Endothelial cell of umbilical vein (primary cell): ENCODE measurements around the gene NAAA. TPM values are rescaled to one million over a fixed set of nuclear protein-coding genes. Genes with fewer than 3 reads are reported as not detected.

Experiments used
- BruUV-seq: library from RNA; stranded (reverse); fragments of 400-500 nt; replicated peaks from 2 replicates; lab custom pipeline; 2021; lab: Mats Ljungman, UMichigan
- CTCF ChIA-PET: fragments of 300-600, 350-600 bp; sonication (Branson Sonifier 250); formaldehyde crosslinking; loops from one replicate; lab custom pipeline; 2021; ENCODE audit warnings: antibody characterized with exemption, inconsistent platforms; lab: Charles Lee
- POLR2A ChIA-PET: fragments of 300-600, 350-600 bp; sonication (Branson Sonifier 250); formaldehyde crosslinking; loops from one replicate; lab custom pipeline; 2021; ENCODE audit warnings: antibody characterized with exemption, inconsistent platforms; lab: Charles Lee
- DNase-seq: peaks from one replicate; pipeline ENCODE4 v3.0.0-alpha.2; 2011; ENCODE audit warnings: low read depth, low spot score
- FAIRE-seq: peaks from 2 replicates; lab custom pipeline; 2011; peaks lifted over from hg19 to GRCh38; lab: Jason Lieb, UNC
- H2AFZ ChIP-seq: 2 replicates; pipeline ENCODE4 v1.6.0; 2012; ENCODE audit warnings: low read depth, low read length, control low read depth, inconsistent platforms
- H3K27ac ChIP-seq: 2 replicates; pipeline ENCODE4 v1.5.1; 2011; ENCODE audit warnings: low read depth, mild to moderate bottlenecking, control low read depth, low read length, moderate library complexity; ENCODE audit not compliant: insufficient read depth
- H3K27me3 ChIP-seq, 2 experiments: 2 replicates each; pipeline versions ENCODE4 v1.6.0 to v1.6.1; 2011; ENCODE audit warnings: low read length in 2 of 2, mixed read lengths in 1 of 2; ENCODE audit not compliant: control insufficient read depth in 2 of 2, insufficient read depth in 2 of 2
- H3K36me3 ChIP-seq, 2 experiments: 2 replicates in 1 of 2; 3 replicates in 1 of 2; pipeline ENCODE4 v1.5.1; 2011; ENCODE audit warnings: low read length in 2 of 2, mild to moderate bottlenecking in 1 of 2, moderate library complexity in 1 of 2; ENCODE audit not compliant: control insufficient read depth in 2 of 2, insufficient read depth in 2 of 2; ENCODE audit errors: extremely low read depth in 1 of 2
- H3K4me1 ChIP-seq: 3 replicates; pipeline ENCODE4 v1.5.1; 2011; ENCODE audit warnings: mild to moderate bottlenecking, low read length; ENCODE audit not compliant: control insufficient read depth, insufficient read depth; ENCODE audit errors: extremely low read depth
- H3K4me2 ChIP-seq: 2 replicates; pipeline ENCODE4 v1.6.1; 2011; ENCODE audit warnings: low read length, control low read depth, mixed read lengths; ENCODE audit not compliant: insufficient read depth
- H3K4me3 ChIP-seq, 3 experiments: fragments of 200-600 bp in 1 of 3; sonication (generic), shearing (Covaris generic) in 1 of 3; replicated peaks in 1 of 3; 2 replicates each; pipeline ENCODE4 v1.5.1; 2011 to 2016; ENCODE audit warnings: control low read depth in 3 of 3, low read length in 3 of 3, mild to moderate bottlenecking in 2 of 3, inconsistent platforms in 1 of 3, low read depth in 1 of 3, moderate library complexity in 1 of 3; ENCODE audit not compliant: insufficient read depth in 1 of 3
- H3K79me2 ChIP-seq: 2 replicates; pipeline ENCODE4 v1.6.0; 2012; ENCODE audit warnings: low read length, inconsistent platforms; ENCODE audit not compliant: control insufficient read depth, insufficient read depth
- H3K9ac ChIP-seq: replicated peaks from 2 replicates; pipeline ENCODE3; 2011; ENCODE audit warnings: low read length, control low read depth; ENCODE audit not compliant: insufficient read depth; ENCODE audit errors: extremely low read depth
- H3K9me1 ChIP-seq: replicated peaks from 3 replicates; pipeline ENCODE4 v1.6.0; 2011; ENCODE audit warnings: mild to moderate bottlenecking, low read length; ENCODE audit not compliant: control insufficient read depth, insufficient read depth; ENCODE audit errors: extremely low read depth
- H3K9me3 ChIP-seq: replicated peaks from 2 replicates; pipeline ENCODE4 v1.5.1; 2012; ENCODE audit warnings: low read length, inconsistent platforms; ENCODE audit not compliant: control insufficient read depth, insufficient read depth
- H4K20me1 ChIP-seq: replicated peaks from 2 replicates; pipeline ENCODE3; 2011; ENCODE audit warnings: mild to moderate bottlenecking, low read length; ENCODE audit not compliant: control insufficient read depth, insufficient read depth; ENCODE audit errors: extremely low read depth
- EZH2 ChIP-seq: IDR thresholded peaks from 2 replicates; pipeline ENCODE4 v1.6.1; 2012; ENCODE audit warnings: borderline replicate concordance, low read depth, mild to moderate bottlenecking, moderate library complexity, low read length, inconsistent platforms; ENCODE audit not compliant: severe bottlenecking
- FOS ChIP-seq: IDR thresholded peaks from 2 replicates; pipeline ENCODE4 v1.6.1; 2011; ENCODE audit warnings: mild to moderate bottlenecking, low read length, moderate library complexity, borderline replicate concordance; ENCODE audit not compliant: insufficient read depth
- GATA2 ChIP-seq: IDR thresholded peaks from 2 replicates; pipeline ENCODE4 v1.7.0; 2011; ENCODE audit warnings: low read depth, mild to moderate bottlenecking, moderate library complexity, mixed read lengths, low read length; ENCODE audit not compliant: insufficient read length, insufficient read depth
- JUN ChIP-seq: IDR thresholded peaks from 2 replicates; pipeline ENCODE4 v1.6.1; 2011; ENCODE audit warnings: borderline replicate concordance, low read depth; ENCODE audit not compliant: insufficient read length, insufficient read depth
- MAX ChIP-seq: IDR thresholded peaks from 2 replicates; pipeline ENCODE4 v1.6.1; 2011; ENCODE audit not compliant: insufficient read depth, insufficient read length
- MYC ChIP-seq: IDR thresholded peaks from one replicate; pipeline ENCODE4 v1.6.1; 2011; ENCODE audit warnings: mild to moderate bottlenecking, low read depth, low read length
- POLR2A ChIP-seq: IDR thresholded peaks from 2 replicates; pipeline ENCODE4 v1.6.1; 2012; ENCODE audit warnings: low read depth, mild to moderate bottlenecking, control low read depth, low read length
- POLR2AphosphoS5 ChIP-seq: IDR thresholded peaks from 2 replicates; pipeline ENCODE4 v1.6.1; 2012; ENCODE audit warnings: low read depth, mild to moderate bottlenecking, control low read depth, low read length, moderate library complexity; ENCODE audit not compliant: insufficient read depth
- dilution Hi-C: fragments of 300-500 bp; cut with MboI; formaldehyde crosslinking; loops from one replicate; pipeline ENCODE4 v1.15.0; 2019; ENCODE audit warnings: low sequenced_read_pairs; ENCODE audit not compliant: extremely low pct_ligation_motif_present
- intact Hi-C: fragments of 100-400 bp; cut with micrococcal nuclease; formaldehyde crosslinking; loops from one replicate; pipeline ENCODE4 v1.10.0; 2022
- polyA plus RNA-seq, 4 experiments: library from polyadenylated mRNA; depleted of rRNA in 3 of 4; stranded (reverse) in 3 of 4; unstranded in 1 of 4; fragments of >200 nt; gene quantifications; 2 replicates each; pipeline versions ENCODE4 v1.2.1 to v1.2.3, GENCODE V29; 2011 to 2012; ENCODE audit warnings: missing spikeins in 1 of 4
- total RNA-seq: library from RNA; stranded (reverse); gene quantifications from 2 replicates; pipeline ENCODE4 v1.2.3, GENCODE V29; 2021
- TF ChIP-seq, protein P1 (sequence below), 2 donors: IDR thresholded peaks; 1 replicate in 1 of 2; 2 replicates in 1 of 2; pipeline ENCODE4 v1.5.1; 2011; ENCODE audit warnings: low read length in 2 of 2, mild to moderate bottlenecking in 2 of 2, moderate library complexity in 2 of 2, control low read depth in 1 of 2, inconsistent platforms in 1 of 2, low read depth in 1 of 2; ENCODE audit not compliant: insufficient read depth in 1 of 2; ENCODE audit errors: extremely low read depth in 1 of 2

NAAA gene
- total and polyA plus RNA-seq, 2 donors (not counting 3 experiments of a cell fraction or from before 2014, with no cell fraction given), result 15.3 to 24.4 TPM

GRCh38 chr4:75909405-75909804, 31.4 kb downstream of the NAAA start:
- TF ChIP-seq, protein P1, sequence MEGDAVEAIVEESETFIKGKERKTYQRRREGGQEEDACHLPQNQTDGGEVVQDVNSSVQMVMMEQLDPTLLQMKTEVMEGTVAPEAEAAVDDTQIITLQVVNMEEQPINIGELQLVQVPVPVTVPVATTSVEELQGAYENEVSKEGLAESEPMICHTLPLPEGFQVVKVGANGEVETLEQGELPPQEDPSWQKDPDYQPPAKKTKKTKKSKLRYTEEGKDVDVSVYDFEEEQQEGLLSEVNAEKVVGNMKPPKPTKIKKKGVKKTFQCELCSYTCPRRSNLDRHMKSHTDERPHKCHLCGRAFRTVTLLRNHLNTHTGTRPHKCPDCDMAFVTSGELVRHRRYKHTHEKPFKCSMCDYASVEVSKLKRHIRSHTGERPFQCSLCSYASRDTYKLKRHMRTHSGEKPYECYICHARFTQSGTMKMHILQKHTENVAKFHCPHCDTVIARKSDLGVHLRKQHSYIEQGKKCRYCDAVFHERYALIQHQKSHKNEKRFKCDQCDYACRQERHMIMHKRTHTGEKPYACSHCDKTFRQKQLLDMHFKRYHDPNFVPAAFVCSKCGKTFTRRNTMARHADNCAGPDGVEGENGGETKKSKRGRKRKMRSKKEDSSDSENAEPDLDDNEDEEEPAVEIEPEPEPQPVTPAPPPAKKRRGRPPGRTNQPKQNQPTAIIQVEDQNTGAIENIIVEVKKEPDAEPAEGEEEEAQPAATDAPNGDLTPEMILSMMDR (IDR thresholded peaks at IDR 0.05; ENCODE audit: extremely low read depth in 1 of 2, insufficient read depth in 1 of 2, low read depth in 1 of 2, low read length in 2 of 2), result no peak
- no peak for TF ChIP-seq EZH2
- TF ChIP-seq MAX, result no peak
- TF ChIP-seq POLR2AphosphoS5, result no peak
- no peak for TF ChIP-seq JUN
- no peak for TF ChIP-seq MYC
- no peak for TF ChIP-seq GATA2
- TF ChIP-seq FOS, result no peak
- TF ChIP-seq POLR2A, result no peak
- H3K4me2 ChIP-seq, result no peak overlapping the region
- no peaks in the 10 kb centered on the region for H3K36me3 ChIP-seq
- FAIRE-seq, result no peak
- H3K27ac ChIP-seq, result no peak overlapping the region
- dilution Hi-C loops, result no loop called here
- H3K4me1 ChIP-seq, result no peaks in the 10 kb centered on the region
- DNase-seq, result no peak
- H2AFZ ChIP-seq, result no peak overlapping the region
- H3K9ac ChIP-seq, result no peak overlapping the region
- H3K4me3 ChIP-seq, result no peak overlapping the region
- no peaks in the 10 kb centered on the region for H3K9me1 ChIP-seq
- H3K27me3 ChIP-seq, result no peaks in the 10 kb centered on the region
- intact Hi-C loops, result no loop called here
- no TSS peak for BruUV-seq
- H3K79me2 ChIP-seq, result no peaks in the 10 kb centered on the region
- ChIA-PET POLR2A (no interaction called here), CTCF (interaction anchor here (8.2 kb wide), 1 partner anchor 14 kb away, joined by 82 read pairs; no protein-coding TSS in a partner anchor)
- H4K20me1 ChIP-seq, result no peaks in the 10 kb centered on the region
- no peaks in the 10 kb centered on the region for H3K9me3 ChIP-seq
